ENCODE results near the gene PPP1R12A.
"Not testable (repeated sequence)": the region's sequence is repeated elsewhere in the genome, so short reads cannot be mapped to it uniquely, and the experiment has no call there.

Gene PPP1R12A

DNA sequence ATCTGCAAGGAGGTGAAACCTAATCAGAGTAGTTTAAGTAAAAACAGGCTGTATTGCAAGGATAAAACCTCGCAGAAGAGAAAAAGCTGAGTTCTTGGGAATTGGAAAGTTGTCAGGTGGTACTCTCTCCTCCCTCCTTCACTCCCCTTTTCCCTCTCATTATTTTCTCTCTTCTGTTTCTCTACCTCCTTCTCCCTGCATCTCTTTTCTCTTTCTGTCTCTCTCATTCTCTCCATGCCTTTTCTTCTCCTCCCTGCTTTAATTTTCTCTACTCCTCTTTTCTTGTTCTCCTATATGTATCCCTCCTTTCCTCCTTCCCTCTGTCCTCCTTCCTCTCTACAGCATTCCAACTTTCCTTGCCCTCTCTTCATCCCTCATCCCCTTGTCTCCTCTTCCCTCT is 14.2 kb upstream of the PPP1R12A start:
- no peak overlapping the region for H3K27ac ChIP-seq
- no peak for TF ChIP-seq ZFX (IDR thresholded peaks at IDR 0.05; ENCODE audit: borderline replicate concordance)
- TF ChIP-seq, protein P1, sequence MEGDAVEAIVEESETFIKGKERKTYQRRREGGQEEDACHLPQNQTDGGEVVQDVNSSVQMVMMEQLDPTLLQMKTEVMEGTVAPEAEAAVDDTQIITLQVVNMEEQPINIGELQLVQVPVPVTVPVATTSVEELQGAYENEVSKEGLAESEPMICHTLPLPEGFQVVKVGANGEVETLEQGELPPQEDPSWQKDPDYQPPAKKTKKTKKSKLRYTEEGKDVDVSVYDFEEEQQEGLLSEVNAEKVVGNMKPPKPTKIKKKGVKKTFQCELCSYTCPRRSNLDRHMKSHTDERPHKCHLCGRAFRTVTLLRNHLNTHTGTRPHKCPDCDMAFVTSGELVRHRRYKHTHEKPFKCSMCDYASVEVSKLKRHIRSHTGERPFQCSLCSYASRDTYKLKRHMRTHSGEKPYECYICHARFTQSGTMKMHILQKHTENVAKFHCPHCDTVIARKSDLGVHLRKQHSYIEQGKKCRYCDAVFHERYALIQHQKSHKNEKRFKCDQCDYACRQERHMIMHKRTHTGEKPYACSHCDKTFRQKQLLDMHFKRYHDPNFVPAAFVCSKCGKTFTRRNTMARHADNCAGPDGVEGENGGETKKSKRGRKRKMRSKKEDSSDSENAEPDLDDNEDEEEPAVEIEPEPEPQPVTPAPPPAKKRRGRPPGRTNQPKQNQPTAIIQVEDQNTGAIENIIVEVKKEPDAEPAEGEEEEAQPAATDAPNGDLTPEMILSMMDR (IDR thresholded peaks at IDR 0.05): no peak

DNA sequence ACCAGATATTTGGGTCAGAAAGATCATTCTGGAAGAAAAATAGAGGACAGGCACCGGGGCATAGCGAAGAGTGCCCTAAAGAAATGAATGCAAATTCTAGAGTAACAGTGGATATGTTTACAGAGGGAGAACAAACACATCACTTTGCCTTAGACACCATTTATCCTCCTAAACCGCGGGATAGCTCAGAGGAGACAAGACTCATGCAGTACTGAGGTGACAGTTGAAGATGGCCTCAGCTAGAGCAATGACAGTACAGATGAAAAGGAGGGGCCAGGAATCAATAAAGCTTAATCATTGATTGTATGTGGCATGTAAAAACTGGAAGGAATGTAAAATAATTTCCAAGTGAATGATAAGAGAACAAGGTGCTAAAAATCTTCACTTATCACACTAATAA is 10.5 kb upstream of the PPP1R12A start:
- H3K27ac ChIP-seq: no peak overlapping the region
- TF ChIP-seq ZFX (IDR thresholded peaks at IDR 0.05; ENCODE audit: borderline replicate concordance): no peak
- TF ChIP-seq, protein P1 (IDR thresholded peaks at IDR 0.05): no peak

DNA sequence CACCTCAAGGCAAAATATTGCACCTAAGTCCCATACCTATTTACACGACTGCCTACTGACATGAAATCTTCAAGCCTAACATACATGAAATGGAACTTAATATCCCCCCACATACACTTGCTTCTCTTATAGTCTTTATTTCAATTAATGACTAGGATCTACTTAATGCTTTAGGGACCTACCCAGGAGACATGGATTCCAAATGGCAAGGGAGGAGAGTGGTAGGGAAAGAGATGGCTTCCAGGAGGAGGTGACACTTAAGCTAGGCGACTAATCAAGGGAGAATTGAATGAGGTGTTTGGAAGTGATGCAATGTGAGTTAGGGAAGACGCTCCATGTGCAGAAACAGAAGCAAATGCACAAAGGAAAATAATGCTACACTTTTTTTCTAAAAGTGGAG is 9.7 kb upstream of the PPP1R12A start:
- no peak for TF ChIP-seq ZFX (IDR thresholded peaks at IDR 0.05; ENCODE audit: borderline replicate concordance)
- TF ChIP-seq, protein P1 (IDR thresholded peaks at IDR 0.05): no peak
- no peak overlapping the region for H3K27ac ChIP-seq

DNA sequence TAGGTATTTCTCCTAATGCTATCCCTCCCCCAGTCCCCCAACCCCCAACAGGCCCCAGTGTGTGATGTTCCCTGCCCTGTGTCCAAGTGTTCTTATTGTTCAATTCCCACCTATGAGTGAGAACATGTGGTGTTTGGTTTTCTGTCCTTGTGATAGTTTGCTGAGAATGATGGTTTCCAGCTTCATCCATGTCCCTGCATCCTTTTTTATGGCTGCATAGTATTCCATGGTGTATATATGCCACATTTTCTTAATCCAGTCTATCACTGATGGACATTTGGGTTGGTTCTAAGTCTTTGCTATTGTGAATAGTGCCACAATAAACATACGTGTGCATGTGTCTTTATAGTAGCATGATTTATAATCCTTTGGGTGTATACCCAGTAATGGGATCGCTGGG is 7.9 kb upstream of the PPP1R12A start:
- H3K27ac ChIP-seq: not testable (repeated sequence)

DNA sequence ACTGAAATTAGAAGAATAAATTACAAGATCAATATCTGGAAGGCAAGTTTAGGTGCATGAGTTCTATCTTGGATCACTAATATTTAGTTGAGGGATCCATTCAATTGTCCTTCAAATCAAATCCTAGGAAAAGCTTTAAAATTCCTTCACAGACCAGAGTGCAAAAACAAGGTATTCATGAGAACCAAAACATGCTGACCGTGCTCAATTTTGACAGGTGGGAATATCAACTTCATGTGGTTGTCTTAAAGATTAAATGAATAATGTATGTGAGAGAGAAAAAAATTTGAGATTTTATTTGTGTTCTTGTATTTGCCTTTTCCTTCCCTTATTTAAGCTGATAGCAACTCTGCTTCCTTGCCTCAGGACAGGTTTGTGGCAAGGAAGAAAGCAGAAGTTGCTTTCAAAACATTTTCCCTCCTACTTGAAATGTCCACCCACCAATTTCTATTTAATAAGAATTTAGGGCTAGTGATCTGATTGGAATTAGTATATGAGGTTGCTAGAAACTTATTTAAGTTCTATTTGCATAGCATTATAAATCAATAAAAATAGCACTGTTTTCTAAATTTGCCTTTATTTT is 4.9 kb upstream of the PPP1R12A start:
- TF ChIP-seq, protein P1 (IDR thresholded peaks at IDR 0.05): no peak
- no peak for TF ChIP-seq ZFX (IDR thresholded peaks at IDR 0.05; ENCODE audit: borderline replicate concordance)
- H3K27ac ChIP-seq: no peak overlapping the region

DNA sequence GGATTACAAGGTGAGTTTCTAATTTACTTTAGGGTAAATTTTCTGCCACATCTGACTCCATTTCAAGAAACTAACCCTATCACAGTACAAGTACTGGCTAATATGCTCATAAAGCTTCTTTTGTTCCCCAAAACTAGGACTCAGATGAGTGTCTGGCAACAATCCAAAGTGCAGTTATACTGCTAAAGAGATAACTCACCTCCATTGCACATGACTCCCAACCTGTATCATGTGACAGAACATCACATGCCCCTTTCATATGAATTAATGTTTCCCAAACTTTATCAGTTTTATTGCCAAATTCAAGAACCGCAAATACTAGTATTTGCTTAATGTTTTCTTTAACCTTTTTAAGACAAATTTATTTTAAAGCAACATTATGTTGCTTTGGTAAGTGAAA is 3.9 kb upstream of the PPP1R12A start:
- H3K27ac ChIP-seq: no peak overlapping the region
- no peak for TF ChIP-seq ZFX (IDR thresholded peaks at IDR 0.05; ENCODE audit: borderline replicate concordance)
- TF ChIP-seq, protein P1 (IDR thresholded peaks at IDR 0.05): no peak

DNA sequence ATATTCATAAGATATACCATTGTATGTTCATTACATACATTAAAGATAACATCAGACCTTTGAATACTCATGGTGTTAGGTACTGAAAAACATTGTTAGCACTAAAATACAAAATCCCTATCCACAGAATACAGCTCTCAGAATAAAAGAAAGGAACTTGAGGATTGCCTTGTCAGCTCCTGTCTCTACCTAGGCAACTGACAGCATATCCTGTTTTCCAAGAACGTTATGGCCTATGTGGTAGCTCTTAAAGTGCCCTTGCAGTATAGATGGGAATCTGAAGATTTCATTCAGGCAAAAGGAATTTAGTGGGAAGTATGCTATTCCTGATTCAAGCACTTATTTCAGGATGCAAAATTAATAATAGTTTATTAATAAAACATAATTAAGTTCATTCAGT is 1.8 kb upstream of the PPP1R12A start:
- TF ChIP-seq ZFX (IDR thresholded peaks at IDR 0.05; ENCODE audit: borderline replicate concordance): no peak
- TF ChIP-seq, protein P1 (IDR thresholded peaks at IDR 0.05): no peak

More for the DNA sequence above, 1.8 kb upstream of the PPP1R12A start:
- H3K27ac ChIP-seq: peak overlapping the region; percentile 87; the same call in 1 of the 2 replicates
